ENCODE results near the gene FOXC2. TPM values are rescaled to one million over a fixed set of nuclear protein-coding genes. Genes with fewer than 3 reads are reported as not detected.

FOXC2 gene
- total and polyA plus RNA-seq, 2 donors (not counting 1 experiment from before 2014, with no cell fraction given) = not detected

- Histone ChIP-seq H3K27me3 (replicated peaks in 1 of 4; ENCODE audit: control extremely low read depth in 1 of 4, control insufficient read depth in 3 of 4, insufficient read depth in 4 of 4, low read length in 3 of 4) (peaks cover 0 to 67% (median 40%) of the 10 kb centered on the region in 4 experiments), H3K79me2 (ENCODE audit: control insufficient read depth, insufficient read depth, low read length) (no peaks in the 10 kb centered on the region), H3K4me2 (replicated peaks; ENCODE audit: low read depth, low read length, poor library complexity, severe bottlenecking) (peak overlapping the region; percentile 62), H2AFZ (ENCODE audit: insufficient read depth, low read depth, low read length, poor library complexity, severe bottlenecking) (no peak overlapping the region), H4K20me1 (ENCODE audit: control insufficient read depth, insufficient read depth, low read length, poor library complexity, severe bottlenecking) (no peaks in the 10 kb centered on the region), H3K9ac (ENCODE audit: low read length) (no peak overlapping the region), H3K27ac (ENCODE audit: low read length in 2 of 2) (no peak overlapping the region), H3K36me3 (replicated peaks in 1 of 2; ENCODE audit: control extremely low read depth in 1 of 2, control insufficient read depth in 1 of 2, extremely low read depth in 1 of 2, insufficient read depth in 2 of 2, low read length in 1 of 2) (no peaks in the 10 kb centered on the region), H3K4me3 (ENCODE audit: control extremely low read depth in 1 of 5, extremely low read depth in 1 of 5, insufficient read depth in 1 of 5, low read depth in 2 of 5, low read length in 4 of 5) (no peak overlapping the region), H3K9me3 (ENCODE audit: control extremely low read depth in 1 of 3, control insufficient read depth in 2 of 3, insufficient read depth in 1 of 3, low read length in 2 of 3) (peaks cover 0 to 16% (median 0%) of the 10 kb centered on the region in 3 donors), H3K4me1 (ENCODE audit: control insufficient read depth in 2 of 2, insufficient read depth in 2 of 2, low read length in 2 of 2) (peaks cover 29 to 37% of the 10 kb centered on the region in 2 donors)
- H3K4me3 Mint-ChIP-seq = peak overlapping the region; percentile 9
- H3K27ac Mint-ChIP-seq = peak overlapping the region; percentile 20
- H3K4me1 Mint-ChIP-seq = peaks cover 23% of the 10 kb centered on the region
- DNase-seq (no peak), ATAC-seq (ENCODE audit: low read depth) (no peak)
- CTCF ChIA-PET = interaction anchor here (0.6 to 4.7 kb wide), 14 partner anchors 10 to 1070 kb away, joined by 3 to 30 read pairs (median 4); partner anchors contain the start of gene MTHFSD
- POLR2A ChIA-PET = no interaction called here
- 55% methylated on average over 13 of the region's 16 CpGs for WGBS (ENCODE audit: insufficient coverage)
- intact Hi-C loops (cut with micrococcal nuclease) = loop anchor here (5.0 kb wide), 1 partner anchor 53 kb away; the partner anchor contains the start of gene FOXF1
- peaks cover 52% of the 10 kb centered on the region for H3K27me3 Mint-ChIP-seq
- no peak for TF ChIP-seq EZH2 (IDR thresholded peaks at IDR 0.05; ENCODE audit: borderline replicate concordance, insufficient read depth, low read depth, low read length, poor library complexity, severe bottlenecking)
- no peak for TF ChIP-seq CTCF (IDR thresholded peaks at IDR 0.05)
- H3K9me3 Mint-ChIP-seq (ENCODE audit: insufficient read depth) = no peaks in the 10 kb centered on the region
These were observed 1.4 kb upstream of the FOXC2 start for GRCh38 chr16:86565181-86565631.

GRCh38 chr16:86565644-86566511 lies 751 bp upstream of the FOXC2 start:
- H4K20me1 ChIP-seq (ENCODE audit: control insufficient read depth, insufficient read depth, low read length, poor library complexity, severe bottlenecking) = no peaks in the 10 kb centered on the region
- POLR2A ChIA-PET = no interaction called here
- TF ChIP-seq EZH2 (IDR thresholded peaks at IDR 0.05; ENCODE audit: borderline replicate concordance, insufficient read depth, low read depth, low read length, poor library complexity, severe bottlenecking) (no peak), CTCF (IDR thresholded peaks at IDR 0.05) (no peak)
- H3K27ac ChIP-seq (ENCODE audit: low read length in 2 of 2) = no peak overlapping the region
- peaks cover 23% of the 10 kb centered on the region for H3K4me1 Mint-ChIP-seq
- H3K4me1 ChIP-seq (ENCODE audit: control insufficient read depth in 2 of 2, insufficient read depth in 2 of 2, low read length in 2 of 2) = peaks cover 29 to 37% of the 10 kb centered on the region in 2 donors
- H3K4me3 Mint-ChIP-seq = no peak overlapping the region
- ATAC-seq (ENCODE audit: low read depth) = no peak
- peak; percentile 46 for DNase-seq
- WGBS (ENCODE audit: insufficient coverage) = 10% methylated on average over 37 of the region's 53 CpGs
- H3K9ac ChIP-seq (ENCODE audit: low read length) = no peak overlapping the region
- peaks cover 56% of the 10 kb centered on the region for H3K27me3 Mint-ChIP-seq
- no peaks in the 10 kb centered on the region for H3K9me3 Mint-ChIP-seq (ENCODE audit: insufficient read depth)
- peak overlapping the region; percentile 62 for H3K4me2 ChIP-seq (replicated peaks; ENCODE audit: low read depth, low read length, poor library complexity, severe bottlenecking)
- H3K79me2 ChIP-seq (ENCODE audit: control insufficient read depth, insufficient read depth, low read length) = no peaks in the 10 kb centered on the region
- H3K4me3 ChIP-seq (ENCODE audit: control extremely low read depth in 1 of 5, extremely low read depth in 1 of 5, insufficient read depth in 1 of 5, low read depth in 2 of 5, low read length in 4 of 5) = no peak overlapping the region
- H2AFZ ChIP-seq (ENCODE audit: insufficient read depth, low read depth, low read length, poor library complexity, severe bottlenecking) = no peak overlapping the region
- H3K27me3 ChIP-seq (replicated peaks in 1 of 4; ENCODE audit: control extremely low read depth in 1 of 4, control insufficient read depth in 3 of 4, insufficient read depth in 4 of 4, low read length in 3 of 4) = peaks cover 0 to 69% (median 41%) of the 10 kb centered on the region in 4 experiments
- no peak overlapping the region for H3K27ac Mint-ChIP-seq
- intact Hi-C loops (cut with micrococcal nuclease) = loop anchor here (5.0 kb wide), 1 partner anchor 54 kb away; the partner anchor contains the start of gene FOXF1
- peaks cover 0 to 16% (median 0%) of the 10 kb centered on the region in 3 donors for H3K9me3 ChIP-seq (ENCODE audit: control extremely low read depth in 1 of 3, control insufficient read depth in 2 of 3, insufficient read depth in 1 of 3, low read length in 2 of 3)
- no peaks in the 10 kb centered on the region for H3K36me3 ChIP-seq (replicated peaks in 1 of 2; ENCODE audit: control extremely low read depth in 1 of 2, control insufficient read depth in 1 of 2, extremely low read depth in 1 of 2, insufficient read depth in 2 of 2, low read length in 1 of 2)
- CTCF ChIA-PET = no interaction called here
